HepG2 (cell line): ENCODE results near the gene HSD3B7. TPM values are rescaled to one million over a fixed set of nuclear protein-coding genes. Genes with fewer than 3 reads are reported as not detected.
A peak's percentile ranks its signal among the peaks of the same experiment; 100 is the strongest.

ENCODE experiments used
- FOXK2 ChIP-seq: fragments of 450-650 bp; IDR thresholded peaks from 2 replicates; pipeline ENCODE4 v1.6.1; 2016
- KDM5A ChIP-seq: fragments of 200-600 bp; sonication (generic); IDR thresholded peaks from 2 replicates; pipeline ENCODE4 v1.7.0; 2018; ENCODE audit warnings: antibody characterized with exemption, mild to moderate bottlenecking, low read length, borderline replicate concordance
- KLF13 ChIP-seq: sonication (generic); formaldehyde crosslinking; IDR thresholded peaks from 2 replicates; pipeline ENCODE4 v1.4.0; 2020; ENCODE audit warnings: mild to moderate bottlenecking, missing genetic modification reagents
- KLF15 ChIP-seq: sonication (generic); formaldehyde crosslinking; IDR thresholded peaks from 2 replicates; pipeline ENCODE4 v1.8.1; 2023; ENCODE audit warnings: borderline replicate concordance, mild to moderate bottlenecking, inconsistent platforms, missing genetic modification reagents, mixed read lengths
- KMT2B ChIP-seq: IDR thresholded peaks from 2 replicates; pipeline ENCODE4 v1.6.1; 2016; ENCODE audit warnings: missing genetic modification reagents, missing compliant biosample characterization
- MED13 ChIP-seq: sonication (generic); formaldehyde crosslinking; IDR thresholded peaks from 2 replicates; pipeline ENCODE4 v1.5.0; 2020; ENCODE audit warnings: missing genetic modification reagents
- NFRKB ChIP-seq: fragments of 450-650 bp; IDR thresholded peaks from 2 replicates; pipeline ENCODE4 v1.6.1; 2017
- REL ChIP-seq: sonication (generic); formaldehyde crosslinking; conservative IDR thresholded peaks from 2 replicates; pipeline ENCODE4 v1.8.0; 2022; ENCODE audit warnings: mild to moderate bottlenecking, missing genetic modification reagents, moderate library complexity
- RORA ChIP-seq: sonication (generic); formaldehyde crosslinking; IDR thresholded peaks from 2 replicates; pipeline ENCODE4 v1.5.0; 2020; ENCODE audit warnings: mild to moderate bottlenecking, missing genetic modification reagents, moderate library complexity
- SSRP1 ChIP-seq: IDR thresholded peaks from 2 replicates; pipeline ENCODE4 v1.6.1; 2016; ENCODE audit warnings: control low read depth
- THAP11 ChIP-seq: IDR thresholded peaks from 2 replicates; pipeline ENCODE4 v1.6.1; 2016; ENCODE audit warnings: missing biosample characterization, missing genetic modification reagents
- ZNF331 ChIP-seq: sonication (generic); formaldehyde crosslinking; IDR thresholded peaks from 2 replicates; pipeline ENCODE4 v1.4.0; 2020; ENCODE audit warnings: missing genetic modification reagents
- ZSCAN25 ChIP-seq: sonication (generic); formaldehyde crosslinking; IDR thresholded peaks from 2 replicates; pipeline ENCODE4 v1.8.0; 2022; ENCODE audit warnings: mild to moderate bottlenecking, missing genetic modification reagents
- ZSCAN29 ChIP-seq: sonication (generic); formaldehyde crosslinking; conservative IDR thresholded peaks from 2 replicates; pipeline ENCODE4 v1.4.0; 2020; ENCODE audit warnings: mild to moderate bottlenecking, missing genetic modification reagents
- polyA plus RNA-seq, 8 experiments: library from polyadenylated mRNA; depleted of rRNA in 3 of 8; stranded (reverse) in 7 of 8; unstranded in 1 of 8; fragments of >200 nt; fragmentation: Illumina TruSeq in 4 of 8; extraction: Trizol in 4 of 8; gene quantifications; 2 replicates each; pipeline versions ENCODE4 v1.2.1 to v1.2.3, GENCODE V29; 2011 to 2016; ENCODE audit warnings: low read depth in 4 of 8, missing spikeins in 1 of 8, mixed read lengths in 1 of 8; ENCODE audit not compliant: insufficient read depth in 1 of 8
- total RNA-seq, 5 experiments: library from RNA; depleted of rRNA; stranded (reverse); fragments of >200 nt; fragmentation: Illumina TruSeq; extraction: Trizol; gene quantifications; 2 replicates each; pipeline ENCODE4 v1.2.3, GENCODE V29; 2016; ENCODE audit warnings: low read depth in 1 of 5
- TF ChIP-seq, protein P1 (sequence below): sonication (generic); formaldehyde crosslinking; IDR thresholded peaks from 2 replicates; pipeline ENCODE4 v1.5.0; 2020; ENCODE audit warnings: mild to moderate bottlenecking, missing genetic modification reagents
- TF ChIP-seq, protein P2 (sequence below): sonication (generic); formaldehyde crosslinking; IDR thresholded peaks from 2 replicates; pipeline ENCODE4 v1.4.0; 2020; ENCODE audit warnings: low read depth, mild to moderate bottlenecking, missing genetic modification reagents
- TF ChIP-seq, protein P3 (sequence below): sonication (generic); formaldehyde crosslinking; IDR thresholded peaks from 2 replicates; pipeline ENCODE4 v1.4.0; 2020; ENCODE audit warnings: missing genetic modification reagents
- TF ChIP-seq, protein P4 (sequence below): sonication (generic); formaldehyde crosslinking; IDR thresholded peaks from 2 replicates; pipeline ENCODE4 v1.4.0; 2020; ENCODE audit warnings: missing genetic modification reagents, mild to moderate bottlenecking, borderline replicate concordance

Gene HSD3B7
- total and polyA plus RNA-seq, 2 of the 13 experiments (the other 11 are each of a cell fraction or from before 2014, with no cell fraction given): 32.9 to 69.7 TPM

DNA sequence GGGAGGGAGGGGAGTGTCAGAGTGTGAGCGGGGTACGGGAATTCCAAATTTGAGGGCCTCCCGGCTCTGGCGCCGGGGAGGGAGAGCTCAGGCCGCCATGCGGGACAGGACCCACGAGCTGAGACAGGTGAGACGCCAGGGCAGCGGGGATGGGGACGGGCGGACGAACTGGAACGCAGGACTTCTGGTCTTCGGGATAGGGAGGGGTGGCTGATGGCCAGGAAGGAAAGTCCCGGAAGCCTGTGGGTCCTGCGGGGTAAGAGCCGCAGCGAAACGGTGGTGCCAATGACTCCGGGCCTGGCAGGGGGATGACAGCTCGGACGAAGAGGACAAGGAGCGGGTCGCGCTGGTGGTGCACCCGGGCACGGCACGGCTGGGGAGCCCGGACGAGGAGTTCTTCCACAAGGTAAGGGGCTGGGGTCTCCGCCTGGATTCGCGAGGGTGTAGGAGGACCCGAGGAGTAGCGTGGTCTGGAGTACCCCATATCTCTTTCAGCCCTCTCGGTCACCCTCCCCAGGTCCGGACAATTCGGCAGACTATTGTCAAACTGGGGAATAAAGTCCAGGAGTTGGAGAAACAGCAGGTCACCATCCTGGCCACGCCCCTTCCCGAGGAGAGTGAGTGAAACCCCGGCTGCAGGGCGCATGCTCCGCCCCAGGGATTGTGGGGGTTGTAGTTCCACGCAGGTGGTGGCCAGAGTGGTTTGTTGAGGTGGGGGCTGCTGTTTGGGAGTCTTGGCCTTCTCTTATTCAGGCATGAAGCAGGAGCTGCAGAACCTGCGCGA lies 48.9 kb downstream of the HSD3B7 start (continued):
- TF ChIP-seq, protein P1, sequence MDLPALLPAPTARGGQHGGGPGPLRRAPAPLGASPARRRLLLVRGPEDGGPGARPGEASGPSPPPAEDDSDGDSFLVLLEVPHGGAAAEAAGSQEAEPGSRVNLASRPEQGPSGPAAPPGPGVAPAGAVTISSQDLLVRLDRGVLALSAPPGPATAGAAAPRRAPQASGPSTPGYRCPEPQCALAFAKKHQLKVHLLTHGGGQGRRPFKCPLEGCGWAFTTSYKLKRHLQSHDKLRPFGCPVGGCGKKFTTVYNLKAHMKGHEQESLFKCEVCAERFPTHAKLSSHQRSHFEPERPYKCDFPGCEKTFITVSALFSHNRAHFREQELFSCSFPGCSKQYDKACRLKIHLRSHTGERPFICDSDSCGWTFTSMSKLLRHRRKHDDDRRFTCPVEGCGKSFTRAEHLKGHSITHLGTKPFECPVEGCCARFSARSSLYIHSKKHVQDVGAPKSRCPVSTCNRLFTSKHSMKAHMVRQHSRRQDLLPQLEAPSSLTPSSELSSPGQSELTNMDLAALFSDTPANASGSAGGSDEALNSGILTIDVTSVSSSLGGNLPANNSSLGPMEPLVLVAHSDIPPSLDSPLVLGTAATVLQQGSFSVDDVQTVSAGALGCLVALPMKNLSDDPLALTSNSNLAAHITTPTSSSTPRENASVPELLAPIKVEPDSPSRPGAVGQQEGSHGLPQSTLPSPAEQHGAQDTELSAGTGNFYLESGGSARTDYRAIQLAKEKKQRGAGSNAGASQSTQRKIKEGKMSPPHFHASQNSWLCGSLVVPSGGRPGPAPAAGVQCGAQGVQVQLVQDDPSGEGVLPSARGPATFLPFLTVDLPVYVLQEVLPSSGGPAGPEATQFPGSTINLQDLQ (CRISPR knock-in tag): no peak
- TF ChIP-seq RORA (CRISPR knock-in tag) (no peak), KLF13 (CRISPR knock-in tag) (no peak), ZSCAN29 (CRISPR knock-in tag) (no peak), FOXK2 (peak; percentile 63), MED13 (CRISPR knock-in tag) (no peak), NFRKB (no peak), ZSCAN25 (CRISPR knock-in tag) (0 out of 2 replicates have a peak, but pooled peaks have one; percentile 12), ZNF331 (peak; percentile 49; the same call in 1 of the 2 replicates), REL (CRISPR knock-in tag) (0 out of 2 replicates have a peak, but pooled peaks have one; percentile 66), THAP11 (CRISPR knock-in tag) (peak; percentile 99), KDM5A (0 out of 2 replicates have a peak, but pooled peaks have one; percentile 47), SSRP1 (no peak), KLF15 (CRISPR knock-in tag) (no peak), KMT2B (CRISPR knock-in tag) (0 out of 2 replicates have a peak, but pooled peaks have one; percentile 21)
- TF ChIP-seq, protein P2, sequence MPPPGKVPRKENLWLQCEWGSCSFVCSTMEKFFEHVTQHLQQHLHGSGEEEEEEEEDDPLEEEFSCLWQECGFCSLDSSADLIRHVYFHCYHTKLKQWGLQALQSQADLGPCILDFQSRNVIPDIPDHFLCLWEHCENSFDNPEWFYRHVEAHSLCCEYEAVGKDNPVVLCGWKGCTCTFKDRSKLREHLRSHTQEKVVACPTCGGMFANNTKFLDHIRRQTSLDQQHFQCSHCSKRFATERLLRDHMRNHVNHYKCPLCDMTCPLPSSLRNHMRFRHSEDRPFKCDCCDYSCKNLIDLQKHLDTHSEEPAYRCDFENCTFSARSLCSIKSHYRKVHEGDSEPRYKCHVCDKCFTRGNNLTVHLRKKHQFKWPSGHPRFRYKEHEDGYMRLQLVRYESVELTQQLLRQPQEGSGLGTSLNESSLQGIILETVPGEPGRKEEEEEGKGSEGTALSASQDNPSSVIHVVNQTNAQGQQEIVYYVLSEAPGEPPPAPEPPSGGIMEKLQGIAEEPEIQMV (CRISPR knock-in tag): no peak
- TF ChIP-seq, protein P3, sequence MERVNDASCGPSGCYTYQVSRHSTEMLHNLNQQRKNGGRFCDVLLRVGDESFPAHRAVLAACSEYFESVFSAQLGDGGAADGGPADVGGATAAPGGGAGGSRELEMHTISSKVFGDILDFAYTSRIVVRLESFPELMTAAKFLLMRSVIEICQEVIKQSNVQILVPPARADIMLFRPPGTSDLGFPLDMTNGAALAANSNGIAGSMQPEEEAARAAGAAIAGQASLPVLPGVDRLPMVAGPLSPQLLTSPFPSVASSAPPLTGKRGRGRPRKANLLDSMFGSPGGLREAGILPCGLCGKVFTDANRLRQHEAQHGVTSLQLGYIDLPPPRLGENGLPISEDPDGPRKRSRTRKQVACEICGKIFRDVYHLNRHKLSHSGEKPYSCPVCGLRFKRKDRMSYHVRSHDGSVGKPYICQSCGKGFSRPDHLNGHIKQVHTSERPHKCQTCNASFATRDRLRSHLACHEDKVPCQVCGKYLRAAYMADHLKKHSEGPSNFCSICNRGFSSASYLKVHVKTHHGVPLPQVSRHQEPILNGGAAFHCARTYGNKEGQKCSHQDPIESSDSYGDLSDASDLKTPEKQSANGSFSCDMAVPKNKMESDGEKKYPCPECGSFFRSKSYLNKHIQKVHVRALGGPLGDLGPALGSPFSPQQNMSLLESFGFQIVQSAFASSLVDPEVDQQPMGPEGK (CRISPR knock-in tag): peak; percentile 50; the same call in 1 of the 2 replicates
- TF ChIP-seq, protein P4, sequence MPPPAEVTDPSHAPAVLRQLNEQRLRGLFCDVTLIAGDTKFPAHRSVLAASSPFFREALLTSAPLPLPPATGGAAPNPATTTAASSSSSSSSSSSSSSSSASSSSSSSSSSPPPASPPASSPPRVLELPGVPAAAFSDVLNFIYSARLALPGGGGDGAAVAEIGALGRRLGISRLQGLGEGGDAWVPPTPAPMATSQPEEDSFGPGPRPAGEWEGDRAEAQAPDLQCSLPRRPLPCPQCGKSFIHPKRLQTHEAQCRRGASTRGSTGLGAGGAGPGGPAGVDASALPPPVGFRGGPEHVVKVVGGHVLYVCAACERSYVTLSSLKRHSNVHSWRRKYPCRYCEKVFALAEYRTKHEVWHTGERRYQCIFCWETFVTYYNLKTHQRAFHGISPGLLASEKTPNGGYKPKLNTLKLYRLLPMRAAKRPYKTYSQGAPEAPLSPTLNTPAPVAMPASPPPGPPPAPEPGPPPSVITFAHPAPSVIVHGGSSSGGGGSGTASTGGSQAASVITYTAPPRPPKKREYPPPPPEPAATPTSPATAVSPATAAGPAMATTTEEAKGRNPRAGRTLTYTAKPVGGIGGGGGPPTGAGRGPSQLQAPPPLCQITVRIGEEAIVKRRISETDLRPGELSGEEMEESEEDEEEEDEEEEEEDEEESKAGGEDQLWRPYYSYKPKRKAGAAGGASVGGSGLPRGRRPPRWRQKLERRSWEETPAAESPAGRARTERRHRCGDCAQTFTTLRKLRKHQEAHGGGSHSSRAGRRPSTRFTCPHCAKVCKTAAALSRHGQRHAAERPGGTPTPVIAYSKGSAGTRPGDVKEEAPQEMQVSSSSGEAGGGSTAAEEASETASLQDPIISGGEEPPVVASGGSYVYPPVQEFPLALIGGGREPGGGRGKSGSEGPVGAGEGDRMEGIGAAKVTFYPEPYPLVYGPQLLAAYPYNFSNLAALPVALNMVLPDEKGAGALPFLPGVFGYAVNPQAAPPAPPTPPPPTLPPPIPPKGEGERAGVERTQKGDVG (CRISPR knock-in tag): no peak
